ENCODE results near the gene PABPN1.

- TF ChIP-seq CTCF (IDR thresholded peaks at IDR 0.05) = no peak
- no peak for TF ChIP-seq POLR2A (IDR thresholded peaks at IDR 0.05)
These were observed 36.8 kb downstream of the PABPN1 start for GRCh38 chr14:23358042-23358441.

Data from testis (tissue), 2 donors.